MM.1S (cell line): Measurements from ENCODE around the gene ZDHHC1.

Source experiments
- CTCF ChIP-seq: fragments of 300-600 bp; sonication (generic); IDR thresholded peaks from 2 replicates; pipeline ENCODE4 v1.5.1; 2016; ENCODE audit warnings: antibody characterized with exemption, low read length, mixed read lengths
- EZH2 ChIP-seq: fragments of 300-600 bp; sonication (generic); optimal IDR thresholded peaks from 2 replicates; pipeline ENCODE3; 2017; ENCODE audit warnings: low read depth, mild to moderate bottlenecking, antibody characterized with exemption, low read length, mixed read lengths
- EZH2phosphoT487 ChIP-seq: fragments of 300-600 bp; sonication (generic); IDR thresholded peaks from 2 replicates; pipeline ENCODE4 v1.6.1; 2018; ENCODE audit warnings: antibody characterized with exemption, low read length

GRCh38 chr16:67407788-67408452, 8.4 kb downstream of the ZDHHC1 start:
- peak; percentile 27 for TF ChIP-seq CTCF
- TF ChIP-seq EZH2: no peak
- no peak for TF ChIP-seq EZH2phosphoT487
